Muscle layer of duodenum (tissue), 2 donors: Measurements from ENCODE around the gene RIOK1.
"Not testable (repeated sequence)": the region's sequence is repeated elsewhere in the genome, so short reads cannot be mapped to it uniquely, and the experiment has no call there.

Experiments
- H3K27ac ChIP-seq: one replicate; pipeline ENCODE4 v1.7.0; 2013; ENCODE audit warnings: mild to moderate bottlenecking, low read length
- H3K27me3 ChIP-seq: one replicate; pipeline ENCODE4 v1.7.0; 2013; ENCODE audit warnings: low read depth, mild to moderate bottlenecking, control low read depth, low read length
- H3K36me3 ChIP-seq, 2 donors: one replicate each; pipeline ENCODE4 v1.7.0; 2013; ENCODE audit warnings: low read length in 2 of 2, control low read depth in 1 of 2, mild to moderate bottlenecking in 1 of 2; ENCODE audit not compliant: insufficient read depth in 2 of 2, control insufficient read depth in 1 of 2
- H3K4me1 ChIP-seq, 2 donors: one replicate each; pipeline ENCODE4 v1.7.0; 2013; ENCODE audit warnings: low read length in 2 of 2, mild to moderate bottlenecking in 2 of 2, control low read depth in 1 of 2, moderate library complexity in 1 of 2; ENCODE audit not compliant: insufficient read depth in 2 of 2, control insufficient read depth in 1 of 2
- H3K4me3 ChIP-seq, 2 donors: one replicate each; pipeline ENCODE4 v1.7.0; 2013; ENCODE audit warnings: low read length in 2 of 2, low read depth in 1 of 2, mild to moderate bottlenecking in 1 of 2
- H3K9me3 ChIP-seq, 2 donors: one replicate each; pipeline ENCODE4 v1.7.0; 2013; ENCODE audit warnings: low read length in 2 of 2, control low read depth in 1 of 2, mild to moderate bottlenecking in 1 of 2; ENCODE audit not compliant: control insufficient read depth in 1 of 2
- donor health status: healthy.

The RIOK1 gene

GRCh38 chr6:7445101-7445500 is 55.5 kb downstream of the RIOK1 start:
- Histone ChIP-seq H3K27ac (no peak overlapping the region), H3K9me3 (no peaks in the 10 kb centered on the region)

GRCh38 chr6:7445885-7446461 is 56.4 kb downstream of the RIOK1 start:
- no peak overlapping the region for H3K27ac ChIP-seq
- no peak overlapping the region for H3K4me3 ChIP-seq
- no peaks in the 10 kb centered on the region for H3K4me1 ChIP-seq
- no peaks in the 10 kb centered on the region for H3K9me3 ChIP-seq
- no peaks in the 10 kb centered on the region for H3K27me3 ChIP-seq
- H3K36me3 ChIP-seq, result no peaks in the 10 kb centered on the region

More at GRCh38 chr6:7445101-7445500, 55.5 kb downstream of the RIOK1 start:
- H3K27me3 ChIP-seq, result no peaks in the 10 kb centered on the region
- no peaks in the 10 kb centered on the region for H3K4me1 ChIP-seq
- no peak overlapping the region for H3K4me3 ChIP-seq
- H3K36me3 ChIP-seq, result no peaks in the 10 kb centered on the region

GRCh38 chr6:7446619-7447325 is 57.2 kb downstream of the RIOK1 start:
- Histone ChIP-seq H3K4me1 (no peaks in the 10 kb centered on the region), H3K9me3 (no peaks in the 10 kb centered on the region), H3K4me3 (no peak overlapping the region), H3K27ac (no peak overlapping the region), H3K27me3 (no peaks in the 10 kb centered on the region), H3K36me3 (no peaks in the 10 kb centered on the region)

GRCh38 chr6:7448232-7448631 is 58.6 kb downstream of the RIOK1 start:
- no peaks in the 10 kb centered on the region for H3K36me3 ChIP-seq
- no peak overlapping the region for H3K4me3 ChIP-seq
- H3K4me1 ChIP-seq, result no peaks in the 10 kb centered on the region
- no peak overlapping the region for H3K27ac ChIP-seq
- H3K27me3 ChIP-seq, result no peaks in the 10 kb centered on the region
- no peaks in the 10 kb centered on the region for H3K9me3 ChIP-seq

- Histone ChIP-seq H3K27ac (no peak overlapping the region), H3K4me3 (no peak overlapping the region), H3K4me1 (no peaks in the 10 kb centered on the region), H3K9me3 (no peaks in the 10 kb centered on the region), H3K27me3 (no peaks in the 10 kb centered on the region), H3K36me3 (no peaks in the 10 kb centered on the region)
Observed at GRCh38 chr6:7449018-7449417, 59.4 kb downstream of the RIOK1 start.

GRCh38 chr6:7451326-7451725 is 61.7 kb downstream of the RIOK1 start:
- Histone ChIP-seq H3K27ac (no peak overlapping the region), H3K9me3 (no peaks in the 10 kb centered on the region), H3K4me1 (no peaks in the 10 kb centered on the region), H3K4me3 (no peak overlapping the region), H3K27me3 (no peaks in the 10 kb centered on the region), H3K36me3 (no peaks in the 10 kb centered on the region)

- Histone ChIP-seq H3K36me3 (no peaks in the 10 kb centered on the region), H3K9me3 (no peaks in the 10 kb centered on the region), H3K27ac (no peak overlapping the region), H3K4me1 (no peaks in the 10 kb centered on the region), H3K4me3 (no peak overlapping the region), H3K27me3 (no peaks in the 10 kb centered on the region)
Observed at GRCh38 chr6:7452898-7453297, 63.3 kb downstream of the RIOK1 start.

GRCh38 chr6:7454696-7455358 is 65.2 kb downstream of the RIOK1 start:
- Histone ChIP-seq H3K27me3 (no peaks in the 10 kb centered on the region), H3K27ac (no peak overlapping the region), H3K9me3 (no peaks in the 10 kb centered on the region), H3K4me1 (no peaks in the 10 kb centered on the region), H3K36me3 (no peaks in the 10 kb centered on the region), H3K4me3 (no peak overlapping the region)

- not testable (repeated sequence) for H3K4me3 ChIP-seq, H3K9me3 ChIP-seq, H3K27me3 ChIP-seq, H3K4me1 ChIP-seq, H3K36me3 ChIP-seq, H3K27ac ChIP-seq
Observed at GRCh38 chr6:7456302-7456701, 66.7 kb downstream of the RIOK1 start.

- no peaks in the 10 kb centered on the region for H3K27me3 ChIP-seq
- no peaks in the 10 kb centered on the region for H3K9me3 ChIP-seq
- no peaks in the 10 kb centered on the region for H3K4me1 ChIP-seq
- no peak overlapping the region for H3K27ac ChIP-seq
- H3K4me3 ChIP-seq, result no peak overlapping the region
- H3K36me3 ChIP-seq, result no peaks in the 10 kb centered on the region
Observed at GRCh38 chr6:7461416-7461815, 71.8 kb downstream of the RIOK1 start.

GRCh38 chr6:7463785-7464184 is 74.2 kb downstream of the RIOK1 start:
- H3K9me3 ChIP-seq, result no peaks in the 10 kb centered on the region
- H3K27ac ChIP-seq, result no peak overlapping the region
- H3K36me3 ChIP-seq, result no peaks in the 10 kb centered on the region
- no peak overlapping the region for H3K4me3 ChIP-seq
- H3K4me1 ChIP-seq, result peaks cover 0 to 5% of the 10 kb centered on the region in 2 donors
- no peaks in the 10 kb centered on the region for H3K27me3 ChIP-seq
